Body of pancreas (tissue), 4 donors: ENCODE measurements around the gene ATOH1. TPM values are rescaled to one million over a fixed set of nuclear protein-coding genes. Genes with fewer than 3 reads are reported as not detected.

ENCODE experiments used
- ATAC-seq: fragments of 150-250 bp; one replicate; pipeline ENCODE4 v1.9.1; 2016
- DNase-seq, 4 donors: peaks; one replicate each; pipeline ENCODE4 v3.0.0-alpha.2; 2019
- H3K27ac ChIP-seq, 4 donors: fragments of 200-600 bp; sonication (generic); 1 replicate in 3 of 4; 2 replicates in 1 of 4; pipeline versions ENCODE4 v1.5.1 to v1.6.1; 2016 to 2019; ENCODE audit warnings: mild to moderate bottlenecking in 1 of 4, mixed read lengths in 1 of 4, moderate library complexity in 1 of 4
- H3K27me3 ChIP-seq, 2 donors: fragments of 200-600 bp; sonication (generic); one replicate each; pipeline ENCODE4 v1.6.0; 2016; ENCODE audit warnings: mild to moderate bottlenecking in 1 of 2
- H3K36me3 ChIP-seq, 2 donors: fragments of 200-600 bp; sonication (generic); replicated peaks in 1 of 2; 2 replicates each; pipeline ENCODE4 v1.5.1; 2016; ENCODE audit warnings: low read depth in 2 of 2; ENCODE audit not compliant: insufficient read depth in 1 of 2
- H3K4me1 ChIP-seq: fragments of 200-600 bp; sonication (generic); one replicate; pipeline ENCODE4 v1.6.0; 2016
- H3K4me3 ChIP-seq, 2 donors: fragments of 200-600 bp; sonication (generic); 1 replicate in 1 of 2; 2 replicates in 1 of 2; pipeline ENCODE4 v1.5.1; 2016 to 2019
- H3K9me3 ChIP-seq, 3 donors: fragments of 200-600 bp; sonication (generic); 1 replicate in 2 of 3; 2 replicates in 1 of 3; pipeline ENCODE4 v1.5.1; 2016
- POLR2A ChIP-seq, 3 donors: fragments of 450-650 bp; IDR thresholded peaks; one replicate each; pipeline ENCODE4 v1.6.1; 2016; ENCODE audit warnings: antibody characterized with exemption in 3 of 3, mild to moderate bottlenecking in 2 of 3
- WGBS, 2 donors: methylation state at CpG; one replicate each; pipeline ENCODE4 v1.1.5; 2017; 5-methylcytosine and 5-hydroxymethylcytosine counted together
- intact Hi-C: fragments of 100-400 bp; cut with DNase I; formaldehyde crosslinking; loops from one replicate; pipeline ENCODE4 v1.15.1; 2023
- total RNA-seq, 2 donors: library from RNA; depleted of rRNA; stranded (reverse); fragments of >200 nt; gene quantifications; one replicate each; pipeline ENCODE4 v1.1.0, GENCODE V29; 2016
- TF ChIP-seq, protein P1 (sequence below), 7 experiments: fragments of 450-650 bp in 4 of 7; fragments of 200-600 bp in 3 of 7; sonication (generic) in 3 of 7; IDR thresholded peaks; one replicate each; pipeline ENCODE4 v1.5.1; 2016 to 2019; ENCODE audit warnings: antibody characterized with exemption in 7 of 7

Gene ATOH1, protein sequence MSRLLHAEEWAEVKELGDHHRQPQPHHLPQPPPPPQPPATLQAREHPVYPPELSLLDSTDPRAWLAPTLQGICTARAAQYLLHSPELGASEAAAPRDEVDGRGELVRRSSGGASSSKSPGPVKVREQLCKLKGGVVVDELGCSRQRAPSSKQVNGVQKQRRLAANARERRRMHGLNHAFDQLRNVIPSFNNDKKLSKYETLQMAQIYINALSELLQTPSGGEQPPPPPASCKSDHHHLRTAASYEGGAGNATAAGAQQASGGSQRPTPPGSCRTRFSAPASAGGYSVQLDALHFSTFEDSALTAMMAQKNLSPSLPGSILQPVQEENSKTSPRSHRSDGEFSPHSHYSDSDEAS
- not detected for total RNA-seq

GRCh38 chr4:93828332-93828994 is at the start of gene ATOH1:
TSS of gene ATOH1 (plus strand) at chr4:93828753. CDS start at chr4:93828927, 174 bp downstream.
- ATAC-seq (peak; percentile 62), DNase-seq (peak; percentile 9 to 46 (median 16))
- H3K9me3 ChIP-seq, result no peaks in the 10 kb centered on the region
- peak within 1 kb of the TSS in 1 of 2 donors; percentile 11 for H3K4me3 ChIP-seq
- H3K27me3 ChIP-seq, result peaks cover 0 to 34% of the 10 kb centered on the region in 2 donors
- intact Hi-C loops, result no loop called here
- no peak within 1 kb of the TSS for H3K27ac ChIP-seq
- no peak for TF ChIP-seq POLR2A (IDR thresholded peaks at IDR 0.05)
- TF ChIP-seq, protein P1, sequence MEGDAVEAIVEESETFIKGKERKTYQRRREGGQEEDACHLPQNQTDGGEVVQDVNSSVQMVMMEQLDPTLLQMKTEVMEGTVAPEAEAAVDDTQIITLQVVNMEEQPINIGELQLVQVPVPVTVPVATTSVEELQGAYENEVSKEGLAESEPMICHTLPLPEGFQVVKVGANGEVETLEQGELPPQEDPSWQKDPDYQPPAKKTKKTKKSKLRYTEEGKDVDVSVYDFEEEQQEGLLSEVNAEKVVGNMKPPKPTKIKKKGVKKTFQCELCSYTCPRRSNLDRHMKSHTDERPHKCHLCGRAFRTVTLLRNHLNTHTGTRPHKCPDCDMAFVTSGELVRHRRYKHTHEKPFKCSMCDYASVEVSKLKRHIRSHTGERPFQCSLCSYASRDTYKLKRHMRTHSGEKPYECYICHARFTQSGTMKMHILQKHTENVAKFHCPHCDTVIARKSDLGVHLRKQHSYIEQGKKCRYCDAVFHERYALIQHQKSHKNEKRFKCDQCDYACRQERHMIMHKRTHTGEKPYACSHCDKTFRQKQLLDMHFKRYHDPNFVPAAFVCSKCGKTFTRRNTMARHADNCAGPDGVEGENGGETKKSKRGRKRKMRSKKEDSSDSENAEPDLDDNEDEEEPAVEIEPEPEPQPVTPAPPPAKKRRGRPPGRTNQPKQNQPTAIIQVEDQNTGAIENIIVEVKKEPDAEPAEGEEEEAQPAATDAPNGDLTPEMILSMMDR (IDR thresholded peaks at IDR 0.05), result no peak
- 0 to 1% methylated on average over 37 to 46 of the region's 46 CpGs for WGBS, 2 donors
- H3K36me3 ChIP-seq, result no peaks in the 10 kb centered on the region
- peaks cover 38% of the 10 kb centered on the region for H3K4me1 ChIP-seq

GRCh38 chr4:93779228-93779627 is 49.3 kb upstream of the ATOH1 start:
- no peaks in the 10 kb centered on the region for H3K27me3 ChIP-seq
- H3K36me3 ChIP-seq, result no peaks in the 10 kb centered on the region
- no peak for TF ChIP-seq POLR2A (IDR thresholded peaks at IDR 0.05)
- TF ChIP-seq, protein P1 (IDR thresholded peaks at IDR 0.05), result no peak
- DNase-seq (no peak), ATAC-seq (no peak)
- no peak overlapping the region for H3K4me3 ChIP-seq
- WGBS, 2 donors, result 57 to 58% methylated on average over 2 of the region's 2 CpGs
- intact Hi-C loops, result no loop called here
- no peaks in the 10 kb centered on the region for H3K4me1 ChIP-seq
- no peaks in the 10 kb centered on the region for H3K9me3 ChIP-seq
- H3K27ac ChIP-seq, result no peak overlapping the region

DNA sequence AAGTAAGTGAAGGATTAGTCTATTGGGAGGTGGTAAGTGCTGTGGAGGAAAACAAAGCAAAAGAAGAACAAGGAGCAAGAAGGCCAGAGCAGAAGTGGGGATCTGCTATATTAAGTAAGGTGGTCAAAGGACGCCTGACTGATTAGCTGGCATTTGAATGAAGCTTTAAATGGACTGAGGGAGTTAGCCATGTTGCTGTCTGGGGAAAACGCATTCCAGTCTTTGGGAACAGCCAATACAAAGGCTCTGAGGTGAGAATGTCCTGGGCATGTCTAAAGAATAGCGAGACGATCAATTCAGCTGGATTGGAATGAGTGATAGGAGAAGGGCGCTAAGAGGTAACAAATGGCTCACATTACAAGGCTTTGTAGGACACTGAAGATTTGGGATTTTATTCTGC is 48.5 kb upstream of the ATOH1 start:
- Histone ChIP-seq H3K9me3 (no peaks in the 10 kb centered on the region), H3K4me3 (no peak overlapping the region), H3K27ac (no peak overlapping the region), H3K4me1 (no peaks in the 10 kb centered on the region), H3K27me3 (no peaks in the 10 kb centered on the region), H3K36me3 (no peaks in the 10 kb centered on the region)
- no peak for ATAC-seq
- intact Hi-C loops, result no loop called here
- 71 to 80% methylated on average over 5 of the region's 5 CpGs for WGBS, 2 donors
- DNase-seq, result no peak
- TF ChIP-seq, protein P1 (IDR thresholded peaks at IDR 0.05), result no peak
- TF ChIP-seq POLR2A (IDR thresholded peaks at IDR 0.05), result no peak

DNA sequence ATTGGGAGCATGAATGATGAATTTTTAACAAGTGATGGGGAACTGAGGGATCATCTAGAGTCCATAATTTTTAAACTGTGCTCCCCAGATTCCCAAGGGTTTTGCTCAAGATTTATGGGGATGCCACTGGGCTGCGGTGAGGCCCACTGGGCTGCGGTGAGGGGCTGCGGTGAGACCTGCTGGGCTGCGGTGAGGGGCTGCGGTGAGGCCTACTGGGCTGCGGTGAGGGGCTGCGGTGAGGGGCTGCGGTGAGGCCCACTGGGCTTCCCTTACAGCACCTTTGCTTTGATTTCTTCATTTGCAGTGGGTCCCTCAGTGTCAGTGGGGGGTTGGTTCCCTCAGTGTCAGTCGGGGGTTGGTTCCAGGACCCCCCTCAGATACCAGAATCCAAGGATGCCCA is 47.4 kb upstream of the ATOH1 start:
- Histone ChIP-seq H3K4me1 (no peaks in the 10 kb centered on the region), H3K27me3 (no peaks in the 10 kb centered on the region), H3K9me3 (no peaks in the 10 kb centered on the region), H3K36me3 (no peaks in the 10 kb centered on the region), H3K27ac (no peak overlapping the region), H3K4me3 (no peak overlapping the region)
- DNase-seq (no peak), ATAC-seq (no peak)
- intact Hi-C loops, result no loop called here
- no peak for TF ChIP-seq POLR2A (IDR thresholded peaks at IDR 0.05)
- TF ChIP-seq, protein P1 (IDR thresholded peaks at IDR 0.05), result no peak
- WGBS, 2 donors, result 84 to 89% methylated on average over 8 to 9 of the region's 9 CpGs
